Kidney epithelial cell (primary cell): Measurements from ENCODE around the gene PGM1. TPM values are rescaled to one million over a fixed set of nuclear protein-coding genes. Genes with fewer than 3 reads are reported as not detected.

ENCODE experiments used
- DNase-seq: peaks from one replicate; pipeline ENCODE4 v3.0.0-alpha.2; 2010; ENCODE audit warnings: low read depth
- H3K27me3 ChIP-seq: 2 replicates; pipeline ENCODE4 v1.6.0; 2011; ENCODE audit warnings: low read length; ENCODE audit not compliant: control insufficient read depth, insufficient read depth
- H3K36me3 ChIP-seq: 2 replicates; pipeline ENCODE4 v1.5.1; 2011; ENCODE audit warnings: low read length; ENCODE audit not compliant: control insufficient read depth, insufficient read depth
- H3K4me3 ChIP-seq: 2 replicates; pipeline ENCODE4 v1.5.1; 2011; ENCODE audit warnings: low read depth, mild to moderate bottlenecking, control low read depth, low read length
- total RNA-seq: library from RNA; depleted of rRNA; stranded (reverse); fragments of >200 nt; gene quantifications from 2 replicates; pipeline ENCODE4 v1.2.3, GENCODE V29; 2015
- TF ChIP-seq, protein P1 (sequence below): IDR thresholded peaks from 2 replicates; pipeline ENCODE4 v1.5.1; 2011; ENCODE audit warnings: mild to moderate bottlenecking, moderate library complexity, low read length, control low read depth, inconsistent platforms; ENCODE audit not compliant: insufficient read depth, poor library complexity, severe bottlenecking

PGM1 gene
- total RNA-seq, 1 donor from 2014 or later, result 36.2 TPM

DNA sequence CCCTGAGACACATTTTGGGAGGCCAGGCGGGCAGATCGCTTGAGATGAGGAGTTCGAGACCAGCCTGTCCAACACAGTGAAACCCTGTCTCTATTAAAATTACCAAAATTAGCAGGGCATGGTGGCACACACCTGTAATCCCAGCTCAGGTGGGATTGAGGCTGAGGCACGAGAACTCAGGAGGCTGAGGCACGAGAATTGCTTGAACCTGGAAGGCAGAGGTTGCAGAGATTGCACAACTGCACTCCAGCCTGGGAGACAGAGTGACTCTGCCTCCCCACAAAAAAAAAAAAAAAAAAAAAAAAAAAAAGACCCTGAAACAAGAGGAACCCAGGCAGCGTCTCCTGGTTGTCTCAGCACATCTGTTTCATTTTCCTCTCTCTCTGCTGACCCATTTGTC, 24.2 kb downstream of the PGM1 start:
- Histone ChIP-seq H3K4me3 (no peak overlapping the region), H3K27me3 (no peaks in the 10 kb centered on the region), H3K36me3 (no peaks in the 10 kb centered on the region)
- DNase-seq, result no peak
- TF ChIP-seq, protein P1, sequence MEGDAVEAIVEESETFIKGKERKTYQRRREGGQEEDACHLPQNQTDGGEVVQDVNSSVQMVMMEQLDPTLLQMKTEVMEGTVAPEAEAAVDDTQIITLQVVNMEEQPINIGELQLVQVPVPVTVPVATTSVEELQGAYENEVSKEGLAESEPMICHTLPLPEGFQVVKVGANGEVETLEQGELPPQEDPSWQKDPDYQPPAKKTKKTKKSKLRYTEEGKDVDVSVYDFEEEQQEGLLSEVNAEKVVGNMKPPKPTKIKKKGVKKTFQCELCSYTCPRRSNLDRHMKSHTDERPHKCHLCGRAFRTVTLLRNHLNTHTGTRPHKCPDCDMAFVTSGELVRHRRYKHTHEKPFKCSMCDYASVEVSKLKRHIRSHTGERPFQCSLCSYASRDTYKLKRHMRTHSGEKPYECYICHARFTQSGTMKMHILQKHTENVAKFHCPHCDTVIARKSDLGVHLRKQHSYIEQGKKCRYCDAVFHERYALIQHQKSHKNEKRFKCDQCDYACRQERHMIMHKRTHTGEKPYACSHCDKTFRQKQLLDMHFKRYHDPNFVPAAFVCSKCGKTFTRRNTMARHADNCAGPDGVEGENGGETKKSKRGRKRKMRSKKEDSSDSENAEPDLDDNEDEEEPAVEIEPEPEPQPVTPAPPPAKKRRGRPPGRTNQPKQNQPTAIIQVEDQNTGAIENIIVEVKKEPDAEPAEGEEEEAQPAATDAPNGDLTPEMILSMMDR, result no peak

DNA sequence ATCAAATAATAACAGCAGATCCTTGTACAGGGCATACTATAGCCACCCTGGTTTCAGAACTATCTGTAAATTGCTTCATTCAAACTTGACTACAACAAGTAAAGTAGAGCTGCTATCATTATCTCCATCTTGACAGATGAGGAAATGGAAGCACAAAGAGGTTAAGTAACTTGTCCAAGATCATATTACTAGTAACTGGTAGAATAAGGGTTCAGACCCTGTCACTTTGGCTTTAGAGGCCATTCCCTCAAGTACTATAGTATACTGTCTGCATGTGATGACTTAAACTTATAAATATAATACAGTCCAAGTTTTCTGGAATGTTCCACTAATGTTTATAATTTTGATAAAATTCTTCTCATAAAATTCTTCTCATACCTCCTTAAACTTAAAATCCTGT, 24.8 kb downstream of the PGM1 start:
- H3K36me3 ChIP-seq, result no peaks in the 10 kb centered on the region
- no peak for DNase-seq
- TF ChIP-seq, protein P1, result no peak
- no peaks in the 10 kb centered on the region for H3K27me3 ChIP-seq
- H3K4me3 ChIP-seq, result no peak overlapping the region

DNA sequence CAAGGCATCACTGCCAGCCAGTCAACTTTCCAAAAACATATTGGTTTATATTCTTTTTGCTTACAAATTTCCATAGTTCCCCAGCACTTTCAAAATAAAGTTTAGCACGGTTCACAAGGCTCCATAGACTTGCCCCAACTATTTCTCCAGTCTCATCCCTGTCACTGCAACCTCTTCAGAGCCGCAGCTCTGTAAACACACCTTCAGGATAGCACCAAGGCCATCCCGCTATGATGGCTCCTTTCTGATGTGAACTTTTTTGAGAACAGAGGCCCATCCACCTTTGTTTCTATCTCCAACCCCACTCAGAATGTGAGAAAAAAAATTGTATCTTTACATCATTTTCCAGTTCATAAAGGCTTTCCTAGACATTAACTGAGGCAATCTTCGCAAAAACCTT, 26.3 kb downstream of the PGM1 start:
- no peak overlapping the region for H3K4me3 ChIP-seq
- TF ChIP-seq, protein P1, result no peak
- DNase-seq, result no peak

DNA sequence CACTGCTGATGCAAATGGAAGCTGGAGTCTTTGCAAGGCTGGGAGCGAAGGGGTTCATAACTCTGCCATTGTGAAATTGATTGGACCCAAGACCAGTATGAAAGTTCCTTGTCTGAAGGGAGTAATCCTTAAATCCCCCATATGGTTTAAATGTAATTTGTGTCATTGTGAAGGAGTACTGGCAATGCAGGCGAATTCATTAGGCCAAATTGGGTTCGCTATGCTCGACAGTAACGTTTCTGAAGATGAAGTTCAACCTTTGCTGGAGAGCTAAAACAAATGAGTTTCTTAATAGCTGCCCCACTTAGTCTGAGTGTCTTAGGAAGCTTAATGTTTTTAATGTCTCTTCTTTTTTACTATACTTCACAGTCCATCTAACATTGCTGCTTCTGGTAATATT, 27.5 kb downstream of the PGM1 start:
- Histone ChIP-seq H3K27me3 (no peaks in the 10 kb centered on the region), H3K4me3 (no peak overlapping the region), H3K36me3 (no peaks in the 10 kb centered on the region)
- DNase-seq, result no peak
- TF ChIP-seq, protein P1, result no peak

More for the DNA sequence above, 26.3 kb downstream of the PGM1 start:
- no peaks in the 10 kb centered on the region for H3K27me3 ChIP-seq
- H3K36me3 ChIP-seq, result no peaks in the 10 kb centered on the region

DNA sequence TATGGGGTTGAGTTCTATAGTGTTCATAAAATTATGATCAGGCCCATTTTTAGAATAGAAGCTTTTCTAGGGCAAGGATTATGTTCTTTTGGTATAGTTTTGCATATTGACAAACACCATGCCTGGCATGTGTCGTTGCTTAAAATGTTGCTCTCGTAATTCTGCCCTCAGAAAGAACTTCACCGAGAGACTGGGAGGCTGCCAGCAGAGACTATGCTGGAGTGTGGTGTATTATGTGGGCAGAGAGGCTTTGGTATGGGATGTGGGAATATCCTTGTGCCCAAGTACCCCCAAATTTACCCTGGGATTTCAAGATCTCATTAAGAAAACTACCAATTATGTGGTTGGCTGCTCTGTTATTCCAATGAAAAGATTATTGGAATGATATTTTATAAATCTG, 27.9 kb downstream of the PGM1 start:
- Histone ChIP-seq H3K4me3 (no peak overlapping the region), H3K27me3 (no peaks in the 10 kb centered on the region), H3K36me3 (no peaks in the 10 kb centered on the region)
- no peak for DNase-seq
- TF ChIP-seq, protein P1, result no peak

DNA sequence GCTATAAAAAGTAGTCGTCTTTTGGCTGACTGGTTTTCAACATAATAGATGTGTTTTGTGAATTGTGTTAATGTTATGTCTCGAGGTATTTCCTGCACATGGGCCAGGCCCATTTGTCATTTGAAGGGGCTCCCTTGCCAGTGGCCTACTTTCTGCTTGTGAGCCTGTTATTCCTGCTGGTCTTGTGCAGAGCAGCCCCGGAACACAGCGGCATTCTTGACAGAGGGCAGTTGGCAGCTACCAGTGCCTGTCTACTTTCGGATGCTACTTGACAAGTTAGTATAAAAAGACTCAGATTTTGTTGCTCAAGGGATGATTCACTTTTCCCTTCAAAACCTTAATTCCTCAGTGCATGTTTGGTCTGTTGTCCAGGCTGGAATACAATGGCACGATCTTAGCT, 28.5 kb downstream of the PGM1 start:
- DNase-seq, result no peak
- Histone ChIP-seq H3K27me3 (no peaks in the 10 kb centered on the region), H3K36me3 (no peaks in the 10 kb centered on the region), H3K4me3 (no peak overlapping the region)
- TF ChIP-seq, protein P1, result no peak
